Activated T-helper 2 cell treated with anti-CD3 and anti-CD28 coated beads, Interferon-gamma antibody, Interleukin-2, Interleukin-4, amounts not matched to agents 10 μg/mL and 5 μg/mL and 100 μg/mL, durations not matched to agents 14 hours and 24 hours and 36 hours (primary cell): ENCODE measurements around the gene KSR1. TPM values are rescaled to one million over a fixed set of nuclear protein-coding genes. Genes with fewer than 3 reads are reported as not detected.

Experiments used
- DNase-seq: peaks from one replicate; pipeline ENCODE4 v3.0.0; 2021; ENCODE audit warnings: low spot score
- H3K27ac Mint-ChIP-seq: one replicate; pipeline ENCODE4 v1.8.0; 2021; ENCODE audit warnings: mixed read lengths
- H3K27me3 Mint-ChIP-seq: one replicate; pipeline ENCODE4 v1.8.0; 2021; ENCODE audit warnings: low read depth, mixed read lengths
- H3K36me3 Mint-ChIP-seq: one replicate; pipeline ENCODE4 v1.8.0; 2021; ENCODE audit warnings: low read depth, mixed read lengths
- H3K4me1 Mint-ChIP-seq: one replicate; pipeline ENCODE4 v1.8.0; 2021; ENCODE audit warnings: low read depth, mixed read lengths
- H3K4me3 Mint-ChIP-seq: one replicate; pipeline ENCODE4 v1.8.0; 2021; ENCODE audit warnings: low read depth, mild to moderate bottlenecking, moderate library complexity, mixed read lengths
- H3K9me3 Mint-ChIP-seq: one replicate; pipeline ENCODE4 v1.8.0; 2021; ENCODE audit warnings: mixed read lengths
- intact Hi-C: fragments of 100-400 bp; cut with micrococcal nuclease; formaldehyde crosslinking; loops from one replicate; pipeline ENCODE4 v1.15.1; 2023
- total RNA-seq: library from RNA; stranded (reverse); gene quantifications from 2 replicates; pipeline ENCODE4 v1.2.3, GENCODE V29; 2022

KSR1 gene
- total RNA-seq, 1 donor from 2014 or later = 96.5 TPM

DNA sequence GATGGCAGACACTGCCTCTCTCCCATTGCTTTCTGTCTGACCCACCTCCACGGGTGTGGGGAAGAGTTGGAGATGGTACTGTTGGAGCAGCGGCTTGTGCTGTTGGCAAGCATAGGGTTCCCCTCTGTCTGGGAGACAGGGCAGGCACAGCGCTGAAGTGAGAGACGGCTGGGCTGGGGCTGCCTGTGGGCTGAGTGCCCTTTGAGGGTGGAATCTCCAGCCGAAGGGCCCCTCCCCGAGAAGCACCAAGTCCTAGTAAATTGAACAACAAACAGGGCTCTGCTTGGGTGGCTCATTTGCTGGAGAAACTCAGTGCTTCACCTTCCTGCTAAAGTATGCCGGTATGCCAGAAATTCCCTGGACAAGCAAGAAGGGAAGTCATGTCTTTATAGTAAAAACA is 79.7 kb downstream of the KSR1 start:
- Mint-ChIP-seq H3K9me3 (no peaks in the 10 kb centered on the region), H3K27ac (no peak overlapping the region), H3K4me3 (no peak overlapping the region), H3K4me1 (peaks cover 43% of the 10 kb centered on the region), H3K36me3 (no peaks in the 10 kb centered on the region), H3K27me3 (no peaks in the 10 kb centered on the region)
- intact Hi-C loops = no loop called here
- no peak for DNase-seq

DNA sequence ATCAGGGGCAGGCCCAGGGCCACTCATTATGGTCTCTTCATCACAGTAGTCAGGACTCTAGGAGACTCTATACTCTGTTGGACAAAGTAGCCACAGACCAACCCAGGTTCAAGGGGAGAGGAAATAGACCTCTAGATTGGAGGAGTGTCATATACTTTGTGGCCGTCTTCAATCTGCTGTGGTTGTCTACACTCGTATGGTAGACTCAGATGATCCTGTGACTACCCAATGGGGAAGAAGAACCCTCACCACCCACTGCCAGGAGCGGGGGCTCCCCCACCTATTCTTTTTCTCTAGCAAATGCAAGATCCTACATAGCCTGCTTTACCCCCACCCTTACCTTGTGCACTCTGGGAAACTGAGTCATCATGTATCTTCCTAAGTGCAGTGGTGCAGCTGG is 80.5 kb downstream of the KSR1 start:
- no peak overlapping the region for H3K27ac Mint-ChIP-seq
- H3K9me3 Mint-ChIP-seq = no peaks in the 10 kb centered on the region
- H3K4me3 Mint-ChIP-seq = no peak overlapping the region
- DNase-seq = no peak
- H3K36me3 Mint-ChIP-seq = no peaks in the 10 kb centered on the region
- intact Hi-C loops = no loop called here
- peaks cover 48% of the 10 kb centered on the region for H3K4me1 Mint-ChIP-seq
- H3K27me3 Mint-ChIP-seq = no peaks in the 10 kb centered on the region

DNA sequence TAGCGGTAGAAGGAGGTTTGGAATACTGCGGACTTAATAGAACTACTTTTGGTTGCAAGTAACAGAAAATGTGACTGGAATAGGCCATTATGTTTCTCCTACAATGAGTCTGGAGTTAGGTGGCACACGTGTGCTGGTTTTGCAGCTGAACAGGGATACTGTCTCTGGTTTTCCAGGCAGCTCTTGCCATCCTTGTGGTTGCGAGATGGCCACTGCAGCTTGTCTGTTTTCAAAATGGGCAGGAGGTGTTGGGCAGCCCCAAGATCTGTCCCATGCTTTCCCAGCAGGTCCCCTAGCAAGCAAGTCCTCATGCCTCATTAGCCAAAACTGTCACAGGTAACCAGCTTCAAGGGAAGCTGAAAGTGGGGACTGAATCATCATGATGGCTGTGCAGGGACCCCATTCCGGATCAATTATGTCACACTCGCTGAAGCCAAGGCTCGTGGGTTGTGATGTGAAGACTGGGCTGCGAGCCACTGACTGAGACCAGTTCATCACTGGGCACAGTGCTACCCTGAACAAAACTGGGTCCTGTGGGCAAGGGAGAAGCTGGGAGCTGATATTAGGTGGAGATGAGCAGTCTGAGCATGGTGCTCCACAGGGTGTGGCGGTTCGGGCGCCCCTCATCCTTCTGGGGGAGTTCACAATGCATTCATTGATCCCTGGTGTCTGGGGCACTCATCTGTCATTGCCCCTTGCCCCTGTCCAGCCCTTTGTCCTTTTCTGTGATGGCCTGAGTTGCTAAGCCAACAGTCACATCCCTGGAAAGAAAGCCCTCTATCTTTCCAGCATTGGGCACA is 82.1 kb downstream of the KSR1 start:
- no peaks in the 10 kb centered on the region for H3K36me3 Mint-ChIP-seq
- intact Hi-C loops = no loop called here
- H3K27me3 Mint-ChIP-seq = no peaks in the 10 kb centered on the region
- no peak overlapping the region for H3K27ac Mint-ChIP-seq
- no peaks in the 10 kb centered on the region for H3K9me3 Mint-ChIP-seq
- no peak overlapping the region for H3K4me3 Mint-ChIP-seq
- DNase-seq = no peak
- peaks cover 51% of the 10 kb centered on the region for H3K4me1 Mint-ChIP-seq

DNA sequence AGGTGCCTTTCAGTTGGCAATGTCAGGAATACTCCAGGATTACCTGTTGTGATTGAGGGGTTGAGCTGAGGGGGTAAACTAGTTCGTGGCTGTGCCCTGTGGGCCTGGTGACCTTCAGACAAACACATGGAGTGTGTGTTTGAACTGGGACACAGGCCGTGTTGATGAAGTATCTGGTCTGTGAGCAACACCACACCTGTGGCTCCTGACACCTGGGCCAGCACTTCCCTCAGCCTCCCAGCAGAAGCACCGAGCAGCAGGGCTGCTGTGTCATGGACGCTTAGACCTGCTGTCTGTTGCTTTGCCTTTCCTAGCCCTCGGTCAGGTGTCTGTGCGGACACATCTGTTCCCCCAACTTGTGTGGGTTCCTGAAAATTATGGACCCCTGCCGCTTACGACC is 82.9 kb downstream of the KSR1 start:
- Mint-ChIP-seq H3K4me3 (no peak overlapping the region), H3K9me3 (no peaks in the 10 kb centered on the region), H3K36me3 (peaks cover 4% of the 10 kb centered on the region), H3K27me3 (no peaks in the 10 kb centered on the region), H3K4me1 (peaks cover 59% of the 10 kb centered on the region), H3K27ac (no peak overlapping the region)
- no peak for DNase-seq
- intact Hi-C loops = no loop called here

DNA sequence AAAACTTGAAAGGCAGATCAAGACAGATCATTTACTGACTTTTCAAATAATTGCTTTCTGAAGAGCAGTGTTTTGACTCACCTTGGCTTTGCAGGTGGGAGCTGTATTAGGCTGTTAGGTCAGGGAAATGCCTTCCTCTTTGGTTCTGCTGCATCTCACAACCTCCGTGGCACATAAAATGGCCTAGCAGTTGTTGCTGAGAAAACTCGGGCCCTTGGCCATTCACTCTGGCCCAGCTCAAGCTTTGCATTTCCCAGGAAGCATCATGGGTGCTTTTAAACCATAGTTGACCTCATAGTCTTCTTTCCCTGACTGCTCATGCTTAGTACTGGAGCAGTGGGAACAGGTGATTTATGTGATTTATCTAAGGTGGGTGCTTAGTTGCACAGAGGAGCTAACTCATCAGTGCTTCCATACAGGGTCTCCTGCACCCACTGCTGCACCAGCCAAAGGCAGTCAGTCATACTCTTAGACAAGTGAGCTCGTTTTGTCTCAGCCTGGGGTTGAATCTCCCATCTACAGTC is 83.6 kb downstream of the KSR1 start:
- intact Hi-C loops = loop anchor here (5.0 to 10.0 kb wide), 3 partner anchors 155 to 505 kb away; partner anchors contain the start of gene NLK
- no peak overlapping the region for H3K4me3 Mint-ChIP-seq

DNA sequence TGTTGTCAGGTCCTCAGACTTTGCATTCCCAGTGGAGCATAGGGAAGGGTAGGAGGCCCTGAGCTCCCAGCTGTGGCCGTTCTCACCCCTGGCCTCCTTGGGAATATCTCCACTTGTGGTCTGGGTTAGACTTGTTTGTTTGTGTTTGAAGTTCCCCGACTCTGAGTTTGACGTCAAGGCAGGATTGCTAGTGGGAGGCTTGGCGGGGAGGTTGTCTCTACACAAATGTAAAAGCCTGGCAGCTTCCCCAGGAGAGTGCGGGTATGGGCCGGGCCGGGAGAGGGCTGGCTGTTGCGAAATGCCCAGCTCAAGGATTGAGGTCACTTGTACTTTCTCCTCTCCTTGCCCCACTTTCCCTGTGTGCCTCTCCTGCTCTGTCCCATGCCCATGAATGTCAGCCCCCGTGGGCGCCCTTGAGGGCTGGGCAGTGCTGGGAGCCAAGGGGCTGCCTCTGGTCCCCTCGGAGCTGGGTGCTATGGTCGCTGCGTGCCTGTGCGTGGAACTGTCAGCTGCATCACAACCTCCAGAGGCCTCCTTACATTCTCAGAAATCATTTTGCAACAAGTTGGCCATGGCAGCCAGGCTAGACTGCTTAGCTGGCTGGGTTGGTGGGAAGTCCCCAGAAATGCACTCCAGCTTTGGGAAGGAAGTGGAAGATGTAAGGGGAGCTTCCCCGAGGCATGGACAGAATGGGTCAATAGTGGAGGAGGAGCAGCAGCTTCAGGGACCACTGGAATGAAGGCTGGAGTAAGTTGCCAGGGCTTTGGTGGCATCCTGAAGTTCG is 84.3 kb downstream of the KSR1 start:
- Mint-ChIP-seq H3K9me3 (no peaks in the 10 kb centered on the region), H3K4me1 (peaks cover 67% of the 10 kb centered on the region), H3K36me3 (peaks cover 4% of the 10 kb centered on the region), H3K27ac (no peak overlapping the region), H3K4me3 (no peak overlapping the region), H3K27me3 (peaks cover 2% of the 10 kb centered on the region)
- intact Hi-C loops = loop anchor here (5.0 to 10.0 kb wide), 3 partner anchors 156 to 504 kb away; partner anchors contain the start of gene NLK
- no peak for DNase-seq

More for the DNA sequence above, 83.6 kb downstream of the KSR1 start:
- peaks cover 66% of the 10 kb centered on the region for H3K4me1 Mint-ChIP-seq
- DNase-seq = no peak
- peaks cover 2% of the 10 kb centered on the region for H3K27me3 Mint-ChIP-seq
- H3K36me3 Mint-ChIP-seq = peaks cover 4% of the 10 kb centered on the region
- H3K27ac Mint-ChIP-seq = no peak overlapping the region
- H3K9me3 Mint-ChIP-seq = no peaks in the 10 kb centered on the region

DNA sequence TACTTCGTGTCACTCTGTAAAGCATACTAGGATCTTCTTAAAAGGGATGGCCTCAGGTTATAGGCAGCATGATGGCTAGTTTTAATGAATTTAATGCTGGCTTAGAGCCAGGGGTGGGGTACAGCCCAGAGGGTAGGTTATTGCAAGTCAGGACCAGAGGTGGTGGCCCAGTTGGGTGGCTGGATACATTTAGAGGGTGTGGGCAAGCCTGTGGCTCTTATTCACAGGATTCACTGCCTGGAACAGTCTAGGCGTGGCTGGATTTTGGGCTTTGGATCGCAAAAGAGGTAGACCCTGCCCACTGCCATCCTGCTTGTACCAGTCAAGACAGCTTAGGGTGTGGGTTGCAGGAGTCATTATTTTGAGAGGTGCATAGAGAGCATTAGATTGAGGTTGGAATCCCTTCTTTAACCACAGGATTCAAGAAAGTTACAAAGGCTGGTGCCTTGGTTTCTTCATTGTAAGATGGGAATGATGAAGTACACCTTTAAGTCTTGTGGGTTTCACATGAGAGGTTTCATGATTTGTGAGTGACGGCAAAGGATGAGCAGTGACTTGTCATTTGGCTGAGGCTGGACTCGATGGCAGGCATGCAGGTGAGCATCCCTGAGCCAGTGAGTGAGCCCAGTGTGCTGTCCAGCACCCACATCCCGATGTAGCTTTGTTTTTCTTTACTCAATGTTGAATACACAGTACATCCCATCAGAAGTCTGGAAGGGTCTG is 85.2 kb downstream of the KSR1 start:
- H3K27ac Mint-ChIP-seq = peak overlapping the region; percentile 5
- peaks cover 4% of the 10 kb centered on the region for H3K36me3 Mint-ChIP-seq
- DNase-seq = no peak
- H3K4me3 Mint-ChIP-seq = no peak overlapping the region
- intact Hi-C loops = loop anchor here (5.0 to 10.0 kb wide), 3 partner anchors 157 to 503 kb away; partner anchors contain the start of gene NLK
- H3K9me3 Mint-ChIP-seq = no peaks in the 10 kb centered on the region
- peaks cover 69% of the 10 kb centered on the region for H3K4me1 Mint-ChIP-seq
- peaks cover 2% of the 10 kb centered on the region for H3K27me3 Mint-ChIP-seq

DNA sequence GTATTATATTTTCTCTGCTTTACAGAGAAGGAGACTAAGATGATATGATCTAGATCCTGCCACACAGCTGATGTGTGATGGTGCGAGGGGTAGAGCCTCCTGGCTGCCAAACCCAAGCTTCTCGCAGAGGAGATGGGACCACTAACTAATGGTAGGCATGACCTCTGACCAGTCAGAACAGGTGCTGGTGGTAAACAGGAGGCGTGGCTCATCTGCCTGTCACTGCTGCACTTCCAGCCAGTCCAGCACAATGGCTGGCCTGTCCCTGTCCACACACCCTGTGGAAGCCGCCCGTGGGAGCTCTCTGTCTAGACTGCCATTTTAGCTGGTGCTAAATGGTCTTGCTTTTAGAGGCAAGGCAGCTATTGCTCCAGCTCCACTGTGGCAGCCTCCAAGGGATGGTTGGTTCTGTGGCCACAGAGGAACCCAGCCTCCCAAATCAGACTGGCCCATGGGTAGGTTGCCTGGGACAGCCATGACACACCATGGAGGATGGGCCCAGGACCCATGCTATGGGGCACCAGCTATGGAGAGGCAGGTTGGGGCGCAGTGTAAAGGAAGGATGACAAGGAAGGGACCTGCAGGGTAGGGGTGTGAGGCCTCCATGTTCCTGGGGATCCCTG is 86.7 kb downstream of the KSR1 start:
- peaks cover 2% of the 10 kb centered on the region for H3K27me3 Mint-ChIP-seq
- DNase-seq = no peak
- H3K4me1 Mint-ChIP-seq = peaks cover 73% of the 10 kb centered on the region
- H3K36me3 Mint-ChIP-seq = peaks cover 4% of the 10 kb centered on the region
- no peaks in the 10 kb centered on the region for H3K9me3 Mint-ChIP-seq
- H3K27ac Mint-ChIP-seq = peak overlapping the region; percentile 24
- H3K4me3 Mint-ChIP-seq = no peak overlapping the region
- intact Hi-C loops = loop anchor here (5.0 to 10.0 kb wide), 3 partner anchors 158 to 502 kb away; partner anchors contain the start of gene NLK

DNA sequence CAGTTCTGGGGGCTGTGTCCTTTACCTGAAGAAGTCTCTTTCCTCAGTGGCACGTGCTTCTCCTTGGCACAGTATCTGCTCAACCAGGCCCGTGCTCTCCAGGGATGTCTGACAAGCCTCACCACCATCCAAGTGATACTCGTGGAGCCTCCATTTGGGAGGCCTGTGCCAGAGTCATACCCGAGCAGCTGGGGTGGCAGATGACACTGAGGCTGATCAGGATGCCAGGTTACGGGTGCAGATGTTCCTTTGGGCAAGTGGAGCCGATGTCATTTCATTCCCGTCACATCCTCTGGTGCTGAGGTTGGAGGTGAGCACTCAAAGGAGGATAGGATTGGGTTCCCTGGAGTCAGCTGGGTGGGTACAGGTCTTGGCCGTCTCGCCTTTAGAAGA is 87.2 kb downstream of the KSR1 start:
- Mint-ChIP-seq H3K9me3 (no peaks in the 10 kb centered on the region), H3K36me3 (peaks cover 4% of the 10 kb centered on the region), H3K27me3 (peaks cover 2% of the 10 kb centered on the region), H3K27ac (peak overlapping the region; percentile 87), H3K4me1 (peaks cover 73% of the 10 kb centered on the region), H3K4me3 (no peak overlapping the region)
- intact Hi-C loops = loop anchor here (5.0 to 10.0 kb wide), 3 partner anchors 159 to 501 kb away; partner anchors contain the start of gene NLK
- DNase-seq = no peak

DNA sequence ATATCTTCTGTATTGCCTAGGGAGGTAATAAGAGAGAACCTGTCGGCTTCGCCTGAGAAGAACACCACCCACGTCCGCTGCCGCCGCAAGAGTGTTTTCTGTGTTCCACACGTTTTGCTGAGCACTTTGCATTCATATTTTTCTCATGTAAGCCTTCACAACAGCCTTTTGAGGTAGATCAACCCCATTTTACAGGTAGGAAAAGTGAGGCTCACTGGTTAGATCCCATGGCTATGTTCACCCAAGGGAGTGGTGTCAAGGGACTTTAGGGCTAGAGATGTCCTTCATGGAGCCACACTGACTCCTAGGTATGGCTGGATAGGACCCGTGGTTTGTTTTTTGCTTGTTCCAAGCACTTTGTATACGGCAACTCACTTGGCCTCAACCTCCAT is 87.7 kb downstream of the KSR1 start:
- H3K27ac Mint-ChIP-seq = peak overlapping the region; percentile 87
- H3K4me1 Mint-ChIP-seq = peaks cover 73% of the 10 kb centered on the region
- peaks cover 2% of the 10 kb centered on the region for H3K27me3 Mint-ChIP-seq
- H3K9me3 Mint-ChIP-seq = no peaks in the 10 kb centered on the region
- intact Hi-C loops = loop anchor here (1.0 to 10.0 kb wide), 11 partner anchors 17 to 501 kb away; partner anchors contain the start of genes NLK and WSB1
- peak overlapping the region; percentile 32 for H3K4me3 Mint-ChIP-seq
- no peak for DNase-seq
- H3K36me3 Mint-ChIP-seq = peaks cover 4% of the 10 kb centered on the region

DNA sequence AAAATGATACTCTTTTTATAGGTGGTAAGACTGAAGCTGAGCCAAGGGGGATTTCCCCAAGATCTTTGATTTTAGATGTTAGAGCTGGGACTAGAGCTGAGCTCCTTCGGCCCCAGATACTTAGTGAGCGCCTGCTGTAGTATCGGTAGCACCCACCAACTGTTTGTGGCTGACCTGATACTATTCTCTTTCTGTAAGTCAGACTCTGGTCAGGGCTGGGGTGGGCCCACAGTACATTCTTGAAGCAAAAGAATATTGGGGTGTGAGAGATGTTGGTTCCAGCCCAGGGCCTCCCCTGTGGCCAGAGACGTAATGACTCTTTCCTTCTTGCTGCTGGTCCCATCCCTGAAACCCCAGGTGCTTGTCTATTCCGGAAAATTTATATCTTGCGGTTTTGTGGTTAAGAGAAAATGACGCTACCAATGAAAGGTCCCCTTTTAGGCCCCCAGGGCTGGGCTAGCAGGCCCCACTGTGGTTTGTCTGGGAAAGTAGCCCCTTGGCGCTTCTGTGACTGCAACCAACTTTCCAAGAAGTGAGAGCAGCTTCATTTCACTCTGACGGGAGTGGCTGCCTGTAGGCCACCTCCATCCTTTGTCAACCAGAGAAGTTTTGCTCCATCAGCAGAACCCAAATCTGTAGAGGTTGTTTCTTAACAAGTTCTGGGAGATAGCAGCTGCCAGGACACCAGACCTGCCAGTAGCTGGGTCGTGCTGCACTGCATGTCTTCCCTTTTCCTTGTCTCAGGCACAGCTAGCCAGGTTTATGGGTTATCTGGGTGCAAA is 88.3 kb downstream of the KSR1 start:
- peak overlapping the region; percentile 87 for H3K27ac Mint-ChIP-seq
- H3K4me3 Mint-ChIP-seq = peak overlapping the region; percentile 31
- peaks cover 71% of the 10 kb centered on the region for H3K4me1 Mint-ChIP-seq
- DNase-seq = peak; percentile 63
- peaks cover 2% of the 10 kb centered on the region for H3K27me3 Mint-ChIP-seq
- H3K9me3 Mint-ChIP-seq = no peaks in the 10 kb centered on the region
- H3K36me3 Mint-ChIP-seq = peaks cover 4% of the 10 kb centered on the region
- intact Hi-C loops = loop anchor here (1.0 to 10.0 kb wide), 11 partner anchors 18 to 500 kb away; partner anchors contain the start of genes NLK and WSB1
